HG02938 (cell line): ENCODE measurements around the gene MARK3.
"Not testable (repeated sequence)": the region's sequence is repeated elsewhere in the genome, so short reads cannot be mapped to it uniquely, and the experiment has no call there.

Experiments used
- ATAC-seq: cut with Tn5 transposase; IDR thresholded peaks from one replicate; pipeline ENCODE4 v1.9.1; 2021; ENCODE audit warnings: mild to moderate bottlenecking, moderate library complexity; ENCODE audit not compliant: unreplicated experiment

Gene MARK3

GRCh38 chr14:103522649-103523574, 137.7 kb downstream of the MARK3 start, which contains the start of gene CKB:
Gene CKB (minus strand): TSS chr14:103522830. CDS start chr14:103522493, 337 bp downstream.
- no peak for ATAC-seq

GRCh38 chr14:103523575-103523954, 138.3 kb downstream of the MARK3 start:
- no peak for ATAC-seq

- no peak for ATAC-seq
Observed at GRCh38 chr14:103524002-103524935, 139.1 kb downstream of the MARK3 start.

- not testable (repeated sequence) for ATAC-seq
Observed at GRCh38 chr14:103525430-103526246, 140.4 kb downstream of the MARK3 start.

- ATAC-seq: no peak
Observed at GRCh38 chr14:103526247-103526913, 141.2 kb downstream of the MARK3 start.

GRCh38 chr14:103526914-103527248, 141.7 kb downstream of the MARK3 start:
- ATAC-seq: no peak

GRCh38 chr14:103527408-103528145, 142.4 kb downstream of the MARK3 start:
- no peak for ATAC-seq

GRCh38 chr14:103528146-103528586, 143.0 kb downstream of the MARK3 start:
- ATAC-seq: no peak

- ATAC-seq: no peak
Observed at GRCh38 chr14:103528587-103529382, 143.6 kb downstream of the MARK3 start, which contains the start of gene TRMT61A. Gene TRMT61A (plus strand): TSS chr14:103529196. CDS start chr14:103529979, 783 bp downstream.

- ATAC-seq: no peak
Observed at GRCh38 chr14:103529383-103530365, 144.5 kb downstream of the MARK3 start.

GRCh38 chr14:103530390-103530789, 145.2 kb downstream of the MARK3 start:
- no peak for ATAC-seq

GRCh38 chr14:103530831-103531230, 145.6 kb downstream of the MARK3 start:
- ATAC-seq: no peak

- ATAC-seq: no peak
Observed at GRCh38 chr14:103531421-103532215, 146.4 kb downstream of the MARK3 start.

- ATAC-seq: no peak
Observed at GRCh38 chr14:103532216-103533136, 147.3 kb downstream of the MARK3 start.
